Endothelial cell of umbilical vein (primary cell): Measurements from ENCODE around the gene ZNF264. TPM values are rescaled to one million over a fixed set of nuclear protein-coding genes. Genes with fewer than 3 reads are reported as not detected.

Source experiments
- BruUV-seq: library from RNA; stranded (reverse); fragments of 400-500 nt; replicated peaks from 2 replicates; lab custom pipeline; 2021; lab: Mats Ljungman, UMichigan
- CTCF ChIA-PET: fragments of 300-600, 350-600 bp; sonication (Branson Sonifier 250); formaldehyde crosslinking; loops from one replicate; lab custom pipeline; 2021; ENCODE audit warnings: antibody characterized with exemption, inconsistent platforms; lab: Charles Lee
- POLR2A ChIA-PET: fragments of 300-600, 350-600 bp; sonication (Branson Sonifier 250); formaldehyde crosslinking; loops from one replicate; lab custom pipeline; 2021; ENCODE audit warnings: antibody characterized with exemption, inconsistent platforms; lab: Charles Lee
- DNase-seq: peaks from one replicate; pipeline ENCODE4 v3.0.0-alpha.2; 2011; ENCODE audit warnings: low read depth, low spot score
- FAIRE-seq: peaks from 2 replicates; lab custom pipeline; 2011; peaks lifted over from hg19 to GRCh38; lab: Jason Lieb, UNC
- H2AFZ ChIP-seq: 2 replicates; pipeline ENCODE4 v1.6.0; 2012; ENCODE audit warnings: low read depth, low read length, control low read depth, inconsistent platforms
- H3K27ac ChIP-seq: 2 replicates; pipeline ENCODE4 v1.5.1; 2011; ENCODE audit warnings: low read depth, mild to moderate bottlenecking, control low read depth, low read length, moderate library complexity; ENCODE audit not compliant: insufficient read depth
- H3K27me3 ChIP-seq, 2 experiments: 2 replicates each; pipeline versions ENCODE4 v1.6.0 to v1.6.1; 2011; ENCODE audit warnings: low read length in 2 of 2, mixed read lengths in 1 of 2; ENCODE audit not compliant: control insufficient read depth in 2 of 2, insufficient read depth in 2 of 2
- H3K36me3 ChIP-seq, 2 experiments: 2 replicates in 1 of 2; 3 replicates in 1 of 2; pipeline ENCODE4 v1.5.1; 2011; ENCODE audit warnings: low read length in 2 of 2, mild to moderate bottlenecking in 1 of 2, moderate library complexity in 1 of 2; ENCODE audit not compliant: control insufficient read depth in 2 of 2, insufficient read depth in 2 of 2; ENCODE audit errors: extremely low read depth in 1 of 2
- H3K4me1 ChIP-seq: 3 replicates; pipeline ENCODE4 v1.5.1; 2011; ENCODE audit warnings: mild to moderate bottlenecking, low read length; ENCODE audit not compliant: control insufficient read depth, insufficient read depth; ENCODE audit errors: extremely low read depth
- H3K4me2 ChIP-seq: 2 replicates; pipeline ENCODE4 v1.6.1; 2011; ENCODE audit warnings: low read length, control low read depth, mixed read lengths; ENCODE audit not compliant: insufficient read depth
- H3K4me3 ChIP-seq, 3 experiments: fragments of 200-600 bp in 1 of 3; sonication (generic), shearing (Covaris generic) in 1 of 3; replicated peaks in 1 of 3; 2 replicates each; pipeline ENCODE4 v1.5.1; 2011 to 2016; ENCODE audit warnings: control low read depth in 3 of 3, low read length in 3 of 3, mild to moderate bottlenecking in 2 of 3, inconsistent platforms in 1 of 3, low read depth in 1 of 3, moderate library complexity in 1 of 3; ENCODE audit not compliant: insufficient read depth in 1 of 3
- H3K79me2 ChIP-seq: 2 replicates; pipeline ENCODE4 v1.6.0; 2012; ENCODE audit warnings: low read length, inconsistent platforms; ENCODE audit not compliant: control insufficient read depth, insufficient read depth
- H3K9ac ChIP-seq: replicated peaks from 2 replicates; pipeline ENCODE3; 2011; ENCODE audit warnings: low read length, control low read depth; ENCODE audit not compliant: insufficient read depth; ENCODE audit errors: extremely low read depth
- H3K9me1 ChIP-seq: replicated peaks from 3 replicates; pipeline ENCODE4 v1.6.0; 2011; ENCODE audit warnings: mild to moderate bottlenecking, low read length; ENCODE audit not compliant: control insufficient read depth, insufficient read depth; ENCODE audit errors: extremely low read depth
- H3K9me3 ChIP-seq: replicated peaks from 2 replicates; pipeline ENCODE4 v1.5.1; 2012; ENCODE audit warnings: low read length, inconsistent platforms; ENCODE audit not compliant: control insufficient read depth, insufficient read depth
- H4K20me1 ChIP-seq: replicated peaks from 2 replicates; pipeline ENCODE3; 2011; ENCODE audit warnings: mild to moderate bottlenecking, low read length; ENCODE audit not compliant: control insufficient read depth, insufficient read depth; ENCODE audit errors: extremely low read depth
- EZH2 ChIP-seq: IDR thresholded peaks from 2 replicates; pipeline ENCODE4 v1.6.1; 2012; ENCODE audit warnings: borderline replicate concordance, low read depth, mild to moderate bottlenecking, moderate library complexity, low read length, inconsistent platforms; ENCODE audit not compliant: severe bottlenecking
- FOS ChIP-seq: IDR thresholded peaks from 2 replicates; pipeline ENCODE4 v1.6.1; 2011; ENCODE audit warnings: mild to moderate bottlenecking, low read length, moderate library complexity, borderline replicate concordance; ENCODE audit not compliant: insufficient read depth
- GATA2 ChIP-seq: IDR thresholded peaks from 2 replicates; pipeline ENCODE4 v1.7.0; 2011; ENCODE audit warnings: low read depth, mild to moderate bottlenecking, moderate library complexity, mixed read lengths, low read length; ENCODE audit not compliant: insufficient read length, insufficient read depth
- JUN ChIP-seq: IDR thresholded peaks from 2 replicates; pipeline ENCODE4 v1.6.1; 2011; ENCODE audit warnings: borderline replicate concordance, low read depth; ENCODE audit not compliant: insufficient read length, insufficient read depth
- MYC ChIP-seq: IDR thresholded peaks from one replicate; pipeline ENCODE4 v1.6.1; 2011; ENCODE audit warnings: mild to moderate bottlenecking, low read depth, low read length
- POLR2A ChIP-seq: IDR thresholded peaks from 2 replicates; pipeline ENCODE4 v1.6.1; 2012; ENCODE audit warnings: low read depth, mild to moderate bottlenecking, control low read depth, low read length
- POLR2AphosphoS5 ChIP-seq: IDR thresholded peaks from 2 replicates; pipeline ENCODE4 v1.6.1; 2012; ENCODE audit warnings: low read depth, mild to moderate bottlenecking, control low read depth, low read length, moderate library complexity; ENCODE audit not compliant: insufficient read depth
- dilution Hi-C: fragments of 300-500 bp; cut with MboI; formaldehyde crosslinking; loops from one replicate; pipeline ENCODE4 v1.15.0; 2019; ENCODE audit warnings: low sequenced_read_pairs; ENCODE audit not compliant: extremely low pct_ligation_motif_present
- intact Hi-C: fragments of 100-400 bp; cut with micrococcal nuclease; formaldehyde crosslinking; loops from one replicate; pipeline ENCODE4 v1.10.0; 2022
- polyA plus RNA-seq, 4 experiments: library from polyadenylated mRNA; depleted of rRNA in 3 of 4; stranded (reverse) in 3 of 4; unstranded in 1 of 4; fragments of >200 nt; gene quantifications; 2 replicates each; pipeline versions ENCODE4 v1.2.1 to v1.2.3, GENCODE V29; 2011 to 2012; ENCODE audit warnings: missing spikeins in 1 of 4
- total RNA-seq: library from RNA; stranded (reverse); gene quantifications from 2 replicates; pipeline ENCODE4 v1.2.3, GENCODE V29; 2021
- TF ChIP-seq, protein P1 (sequence below), 2 donors: IDR thresholded peaks; 1 replicate in 1 of 2; 2 replicates in 1 of 2; pipeline ENCODE4 v1.5.1; 2011; ENCODE audit warnings: low read length in 2 of 2, mild to moderate bottlenecking in 2 of 2, moderate library complexity in 2 of 2, control low read depth in 1 of 2, inconsistent platforms in 1 of 2, low read depth in 1 of 2; ENCODE audit not compliant: insufficient read depth in 1 of 2; ENCODE audit errors: extremely low read depth in 1 of 2
- TF ChIP-seq, protein P2 (sequence below): IDR thresholded peaks from 2 replicates; pipeline ENCODE4 v1.6.1; 2011; ENCODE audit not compliant: insufficient read depth, insufficient read length

The ZNF264 gene
- total and polyA plus RNA-seq, 2 donors (not counting 3 experiments of a cell fraction or from before 2014, with no cell fraction given): 4.4 to 20.5 TPM

DNA sequence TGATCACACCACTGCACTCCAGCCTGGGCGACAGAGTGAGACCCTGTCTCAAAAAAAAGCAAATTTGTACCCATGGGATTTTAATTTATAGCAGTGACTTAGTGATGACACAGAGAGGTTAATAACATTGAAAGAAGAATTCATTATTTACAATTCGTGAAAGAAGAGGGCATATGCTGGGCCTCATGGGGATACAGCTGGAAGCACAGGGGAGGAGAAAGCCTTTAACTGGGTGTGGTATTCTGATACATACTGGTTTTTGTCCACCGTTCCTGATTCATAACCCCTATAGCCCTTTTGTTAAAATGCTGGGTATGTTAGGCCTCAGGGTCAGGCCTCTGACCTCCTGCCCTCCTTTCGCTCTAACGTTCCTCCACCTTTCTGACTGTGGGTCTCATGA, 10.9 kb downstream of the ZNF264 start:
- no peak overlapping the region for H2AFZ ChIP-seq
- no peaks in the 10 kb centered on the region for H3K4me1 ChIP-seq
- CTCF ChIA-PET: no interaction called here
- DNase-seq (no peak), FAIRE-seq (no peak)
- H3K27ac ChIP-seq: no peak overlapping the region
- H4K20me1 ChIP-seq: no peaks in the 10 kb centered on the region
- H3K36me3 ChIP-seq: peaks cover 0 to 24% of the 10 kb centered on the region in 2 experiments
- no peaks in the 10 kb centered on the region for H3K27me3 ChIP-seq
- no peak for TF ChIP-seq MYC
- TF ChIP-seq, protein P1, sequence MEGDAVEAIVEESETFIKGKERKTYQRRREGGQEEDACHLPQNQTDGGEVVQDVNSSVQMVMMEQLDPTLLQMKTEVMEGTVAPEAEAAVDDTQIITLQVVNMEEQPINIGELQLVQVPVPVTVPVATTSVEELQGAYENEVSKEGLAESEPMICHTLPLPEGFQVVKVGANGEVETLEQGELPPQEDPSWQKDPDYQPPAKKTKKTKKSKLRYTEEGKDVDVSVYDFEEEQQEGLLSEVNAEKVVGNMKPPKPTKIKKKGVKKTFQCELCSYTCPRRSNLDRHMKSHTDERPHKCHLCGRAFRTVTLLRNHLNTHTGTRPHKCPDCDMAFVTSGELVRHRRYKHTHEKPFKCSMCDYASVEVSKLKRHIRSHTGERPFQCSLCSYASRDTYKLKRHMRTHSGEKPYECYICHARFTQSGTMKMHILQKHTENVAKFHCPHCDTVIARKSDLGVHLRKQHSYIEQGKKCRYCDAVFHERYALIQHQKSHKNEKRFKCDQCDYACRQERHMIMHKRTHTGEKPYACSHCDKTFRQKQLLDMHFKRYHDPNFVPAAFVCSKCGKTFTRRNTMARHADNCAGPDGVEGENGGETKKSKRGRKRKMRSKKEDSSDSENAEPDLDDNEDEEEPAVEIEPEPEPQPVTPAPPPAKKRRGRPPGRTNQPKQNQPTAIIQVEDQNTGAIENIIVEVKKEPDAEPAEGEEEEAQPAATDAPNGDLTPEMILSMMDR (IDR thresholded peaks at IDR 0.05; ENCODE audit: extremely low read depth in 1 of 2, insufficient read depth in 1 of 2, low read depth in 1 of 2, low read length in 2 of 2): no peak
- no peak for TF ChIP-seq JUN
- TF ChIP-seq FOS: no peak
- no peak for TF ChIP-seq POLR2AphosphoS5
- TF ChIP-seq EZH2: no peak
- TF ChIP-seq GATA2: no peak
- TF ChIP-seq, protein P2, sequence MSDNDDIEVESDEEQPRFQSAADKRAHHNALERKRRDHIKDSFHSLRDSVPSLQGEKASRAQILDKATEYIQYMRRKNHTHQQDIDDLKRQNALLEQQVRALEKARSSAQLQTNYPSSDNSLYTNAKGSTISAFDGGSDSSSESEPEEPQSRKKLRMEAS: no peak
- no peak for TF ChIP-seq POLR2A
- peaks cover 31% of the 10 kb centered on the region for H3K79me2 ChIP-seq
- intact Hi-C loops: no loop called here
- H3K9ac ChIP-seq: no peak overlapping the region
- POLR2A ChIA-PET: no interaction called here
- H3K4me2 ChIP-seq: no peak overlapping the region
- H3K9me3 ChIP-seq: no peaks in the 10 kb centered on the region
- dilution Hi-C loops: no loop called here
- H3K4me3 ChIP-seq: no peak overlapping the region
- no TSS peak for BruUV-seq
- H3K9me1 ChIP-seq: no peaks in the 10 kb centered on the region
